Activated CD4-positive, CD25-positive, alpha-beta regulatory T cell treated with anti-CD3 and anti-CD28 coated beads, Interleukin-2, amount 50 U/mL, for 16 hours (primary cell): ENCODE measurements around the gene PSD2.
A peak's percentile ranks its signal among the peaks of the same experiment; 100 is the strongest.

Source experiments
- DNase-seq: peaks from one replicate; pipeline ENCODE4 v3.0.0-alpha.2; 2020; ENCODE audit warnings: low read depth, low spot score

PSD2 gene

DNA sequence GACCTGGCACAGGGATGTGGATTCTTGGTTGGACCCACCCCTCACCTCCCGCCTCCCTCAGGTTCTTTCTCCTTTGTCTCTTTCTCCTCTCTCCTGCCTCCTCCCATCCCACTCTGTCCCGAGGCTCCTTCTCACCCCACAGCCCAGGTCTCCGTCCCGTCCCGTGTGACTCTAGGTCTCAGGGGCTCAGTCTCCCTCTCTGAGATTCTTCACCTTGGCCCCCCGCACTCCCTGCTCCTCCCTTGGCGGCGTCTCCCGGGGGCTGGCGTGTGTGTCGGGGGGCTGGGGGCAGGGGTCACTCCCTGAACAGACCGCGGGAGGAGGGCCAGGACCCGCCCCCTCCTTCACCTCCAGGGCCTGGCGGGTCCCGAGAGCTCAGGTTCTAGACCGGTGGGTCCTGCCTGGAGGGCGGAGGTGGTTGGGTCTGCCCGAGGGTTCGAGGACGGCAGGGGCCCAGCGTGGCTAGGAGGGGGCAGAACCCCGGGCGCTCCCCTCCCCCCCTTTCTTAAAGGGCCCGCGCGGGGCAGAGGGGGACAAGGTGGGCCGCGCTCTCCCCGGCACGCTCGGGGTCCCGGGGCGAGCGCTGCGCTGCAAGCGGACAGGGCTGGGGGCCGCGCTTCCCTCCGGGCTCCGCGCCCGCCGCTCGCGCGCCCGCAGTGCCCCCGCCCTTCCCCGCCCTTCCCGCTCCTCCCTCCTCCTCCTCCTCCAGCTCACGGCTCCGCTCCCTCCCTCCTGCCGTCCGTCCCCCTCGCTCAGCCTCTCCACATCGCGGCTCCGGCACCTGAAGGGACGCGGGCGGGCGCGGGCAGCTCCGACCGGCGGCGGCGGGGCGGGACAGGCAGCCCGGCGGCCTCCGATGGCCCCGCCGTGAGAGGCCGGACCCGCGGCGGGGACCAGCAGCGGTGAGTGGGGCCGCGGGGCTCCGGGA lies at the start of gene PSD2:
TSS of gene PSD2 (plus strand) at position 735 of the 928 bp plus-strand sequence. CDS start 13,633 bp downstream, outside the sequence.
- no peak for DNase-seq

DNA sequence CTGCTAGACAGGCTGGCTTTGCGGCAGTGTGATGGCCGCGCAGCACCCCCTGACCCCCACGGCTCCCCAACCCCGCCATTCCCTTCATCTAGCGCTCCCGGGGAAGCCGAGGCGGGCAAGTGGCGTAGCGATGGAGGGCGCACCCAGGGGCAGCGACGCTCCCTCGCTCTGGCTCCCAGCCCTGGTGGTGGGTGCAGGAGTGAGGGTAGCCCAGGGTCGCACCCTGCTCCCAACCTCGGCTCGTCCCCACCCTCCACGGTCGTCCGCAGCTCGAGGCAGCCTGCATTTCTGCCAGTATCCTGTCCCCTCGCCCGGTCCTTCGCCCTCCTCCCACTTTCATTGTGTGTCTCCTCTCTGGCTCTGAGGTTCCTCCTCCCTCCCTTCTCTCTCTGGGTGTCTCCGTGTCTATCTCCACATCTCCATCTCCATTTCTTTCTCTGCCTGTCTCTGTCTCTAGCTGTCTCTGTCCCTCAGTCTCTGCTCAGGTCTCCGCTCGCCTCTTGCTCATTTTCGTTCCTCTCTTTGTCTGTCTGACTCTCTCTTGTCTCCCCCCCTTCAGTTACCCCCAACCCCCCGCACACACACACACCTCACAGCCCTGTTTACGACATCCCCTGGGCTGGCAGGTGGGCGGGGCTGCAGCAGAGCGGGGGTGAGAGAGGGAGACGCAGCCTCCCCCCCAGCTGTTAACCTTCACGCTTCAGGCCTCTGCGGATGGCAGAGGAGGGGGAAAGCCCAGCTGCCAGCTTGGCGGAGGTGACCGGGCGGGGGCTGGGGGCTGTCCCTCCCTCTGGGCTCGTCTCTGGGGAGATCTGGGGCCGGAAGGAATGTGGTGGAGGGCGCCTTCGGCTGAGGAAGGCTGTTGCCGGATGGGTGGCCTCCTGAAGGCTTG lies 48.7 kb upstream of the PSD2 start:
- DNase-seq, result peak; percentile 31

DNA sequence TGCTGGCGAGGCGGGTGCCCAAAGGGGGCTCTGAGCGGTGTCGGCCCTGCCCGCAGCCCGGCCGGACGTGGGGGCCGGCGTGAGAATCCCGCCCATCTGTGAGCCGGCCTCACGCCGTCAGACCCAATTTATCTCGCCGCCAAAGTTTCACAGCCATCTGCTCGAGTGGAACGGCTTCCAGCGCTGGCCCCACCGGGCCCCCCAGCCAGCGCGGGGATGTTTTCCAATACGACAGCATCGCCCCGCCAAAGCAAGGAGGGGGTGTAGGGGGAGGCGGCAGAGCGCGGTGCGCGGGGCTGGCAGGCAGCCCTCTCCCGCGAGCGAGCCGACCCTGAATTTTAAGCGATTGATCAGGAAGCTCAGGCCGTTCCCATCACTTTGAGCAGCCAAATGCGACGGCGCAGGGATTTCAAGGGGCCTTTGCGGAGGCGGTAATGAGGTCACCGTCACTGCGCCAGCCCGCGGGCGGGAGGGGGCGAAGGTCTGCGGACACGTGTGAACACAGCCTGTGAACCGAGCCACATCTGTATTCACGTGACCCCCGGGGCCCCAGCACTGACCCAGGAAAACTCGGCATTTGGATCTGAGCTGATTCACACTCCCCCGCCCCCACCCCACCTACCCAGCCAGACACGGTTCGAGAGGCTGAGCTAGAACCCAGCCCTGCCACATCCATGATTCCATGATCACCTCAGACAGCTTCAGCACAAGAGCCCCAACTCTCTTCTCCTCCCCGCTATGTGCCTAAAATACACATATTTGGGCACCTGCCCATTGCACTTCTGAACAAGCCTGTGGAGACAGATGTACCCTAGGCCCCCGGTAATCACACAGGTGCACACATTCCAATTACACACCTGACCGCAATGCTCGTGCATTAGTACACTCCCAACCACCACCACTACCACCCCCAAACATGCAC lies 47.8 kb upstream of the PSD2 start:
- DNase-seq, result peak; percentile 5

DNA sequence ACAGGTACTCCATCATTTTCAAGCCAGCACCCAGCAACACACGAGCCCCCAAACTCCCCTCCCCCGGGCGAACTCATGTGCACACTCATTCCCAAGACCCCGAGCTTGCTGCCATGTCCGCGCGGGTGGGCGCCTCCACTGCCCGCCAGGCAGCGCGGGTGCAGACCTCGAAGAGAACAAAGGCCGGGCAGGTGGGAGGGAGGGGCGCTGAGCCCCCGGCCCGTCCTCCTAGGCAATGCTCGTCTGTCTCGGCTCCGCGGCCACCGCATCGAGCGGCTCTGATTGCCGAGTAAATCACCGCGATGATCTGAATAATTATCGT lies 47.1 kb upstream of the PSD2 start:
- no peak for DNase-seq

DNA sequence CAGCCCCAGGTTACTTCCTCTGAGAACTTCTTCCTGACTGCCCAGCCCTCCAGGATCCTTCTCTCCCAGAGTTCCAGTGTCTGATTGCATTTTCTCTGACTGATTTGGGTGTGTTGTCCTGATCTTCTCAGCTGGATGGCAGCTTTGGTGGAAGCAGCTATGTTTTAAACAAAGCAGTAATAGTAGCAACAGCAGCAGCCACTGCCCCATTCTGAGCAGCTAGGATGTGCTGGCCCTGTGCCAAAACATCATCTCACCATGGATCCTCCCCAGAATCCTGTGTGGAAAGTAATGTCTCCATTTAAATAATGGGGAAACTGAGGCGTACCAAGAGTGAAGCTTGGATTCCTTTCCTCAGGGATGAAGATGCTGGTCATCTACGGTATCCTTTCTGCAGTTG lies 46.4 kb upstream of the PSD2 start:
- DNase-seq, result no peak

DNA sequence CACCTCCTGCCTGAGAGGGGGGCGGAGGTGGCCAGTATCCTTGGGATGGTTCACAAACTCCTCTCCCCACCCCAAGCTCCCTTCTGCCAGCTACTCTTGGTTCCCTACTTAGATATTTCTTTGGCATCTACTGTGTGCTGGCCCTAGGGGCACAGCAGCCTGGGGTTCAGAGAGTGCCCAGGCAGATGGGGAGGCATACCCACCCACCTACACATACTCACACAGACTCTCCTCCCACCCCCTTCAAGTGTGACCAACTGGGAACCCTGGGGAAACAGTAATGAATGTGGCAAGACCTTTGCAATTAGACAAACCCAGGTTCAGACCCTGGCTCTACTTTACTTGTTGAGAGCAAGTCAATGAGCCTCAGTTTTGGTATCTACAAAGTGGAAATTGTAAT lies 44.4 kb upstream of the PSD2 start:
- DNase-seq, result no peak

DNA sequence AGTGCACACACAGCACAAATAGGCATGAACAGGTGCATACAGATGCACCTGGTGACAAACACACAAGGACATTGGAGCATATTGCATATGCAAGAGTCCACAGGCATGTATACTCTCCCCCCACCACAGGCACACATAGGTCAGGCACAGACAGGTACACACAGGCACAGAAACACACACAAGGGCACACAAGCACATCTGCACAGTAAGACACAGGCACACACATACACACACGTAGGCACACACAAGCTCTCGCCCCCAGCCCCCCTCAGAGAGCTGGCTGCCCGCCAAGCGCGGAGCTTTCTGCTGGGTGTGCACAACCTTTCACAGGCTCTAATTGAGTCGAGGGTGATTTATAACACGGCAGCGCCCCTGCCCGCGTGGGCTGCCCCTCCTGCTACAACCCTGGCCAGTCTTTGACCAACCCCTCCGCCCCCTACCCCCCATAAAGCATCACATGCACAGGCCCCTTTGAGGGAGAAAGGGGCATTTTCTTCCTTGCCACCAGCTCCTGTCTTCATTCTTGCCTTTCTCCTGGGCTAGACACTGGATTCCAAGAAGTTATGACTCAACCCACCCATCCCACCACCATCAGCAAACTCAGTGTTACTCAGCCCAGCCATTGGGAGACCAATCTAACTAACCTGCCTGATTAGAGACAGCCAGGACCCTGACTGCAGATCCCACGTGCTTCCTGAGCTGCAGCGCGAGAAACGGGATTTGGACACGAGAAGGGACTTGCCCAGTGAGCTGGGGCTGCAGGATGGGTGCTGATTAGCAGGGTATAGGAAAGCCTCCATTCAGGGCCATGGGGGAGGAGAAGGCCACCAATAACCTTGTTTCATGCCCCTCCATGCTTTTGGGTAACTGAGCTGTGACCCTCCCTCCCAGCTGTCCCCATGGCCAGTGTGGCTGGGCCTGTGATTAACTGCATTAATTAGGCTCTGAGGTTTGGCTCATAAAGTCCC lies 42.8 kb upstream of the PSD2 start:
- no peak for DNase-seq

DNA sequence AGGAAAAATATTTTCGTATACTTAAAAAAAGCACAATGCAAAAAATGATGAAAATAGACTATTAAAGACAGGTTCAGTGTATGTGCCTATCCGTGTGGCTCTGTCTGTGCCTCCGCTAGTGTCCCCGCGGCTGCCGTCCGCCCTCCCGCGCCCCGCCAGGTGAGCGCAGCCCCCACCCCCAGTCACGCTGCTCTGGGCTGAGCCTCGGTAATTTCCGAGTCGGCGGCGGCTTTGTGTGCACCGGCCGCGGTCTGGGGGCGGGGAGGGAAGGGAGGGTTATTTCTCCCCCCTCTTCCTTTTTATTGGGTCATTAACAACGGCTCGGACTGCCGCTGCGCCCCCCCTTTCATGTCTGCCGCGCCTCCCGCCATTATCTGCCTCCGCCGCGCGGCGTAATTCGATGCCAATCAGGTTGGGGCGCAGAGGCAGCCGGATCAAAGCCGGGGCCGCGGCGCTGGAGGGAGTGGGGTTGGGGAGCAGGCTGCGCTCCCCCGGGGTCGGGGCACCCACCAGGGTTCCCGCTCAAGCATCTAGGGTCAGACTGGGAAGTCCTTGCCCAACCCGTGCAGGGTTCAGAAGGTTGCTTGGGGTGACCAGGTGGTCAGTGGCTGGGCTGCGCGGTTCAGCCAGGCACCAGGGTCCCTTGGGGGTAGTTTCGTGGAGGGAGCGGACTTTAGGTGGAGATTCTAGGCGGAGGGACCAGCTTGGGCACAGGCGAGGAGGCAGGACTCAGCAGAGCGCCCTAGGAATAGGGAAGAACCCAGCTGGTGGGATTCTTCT lies 39.5 kb upstream of the PSD2 start:
- no peak for DNase-seq

DNA sequence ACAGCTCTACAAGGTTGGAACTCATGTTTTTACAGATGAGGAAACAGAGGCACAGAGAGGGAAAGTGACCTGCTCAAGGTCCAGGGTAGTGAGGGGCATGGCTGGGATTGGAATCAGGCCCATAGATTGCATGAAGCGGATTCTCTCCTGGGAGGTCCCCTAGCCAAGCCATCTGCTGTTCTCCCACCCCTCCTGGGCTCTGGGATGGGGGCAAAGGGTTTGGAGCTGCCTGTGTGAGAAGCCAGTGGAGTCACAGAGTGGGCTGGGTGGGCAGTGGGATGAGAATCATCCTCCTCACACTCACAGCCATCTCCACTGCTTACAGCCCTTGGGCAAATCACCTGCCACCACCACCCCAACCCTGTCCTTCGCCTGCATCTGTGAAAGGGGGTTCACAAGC lies 38.6 kb upstream of the PSD2 start:
- no peak for DNase-seq

DNA sequence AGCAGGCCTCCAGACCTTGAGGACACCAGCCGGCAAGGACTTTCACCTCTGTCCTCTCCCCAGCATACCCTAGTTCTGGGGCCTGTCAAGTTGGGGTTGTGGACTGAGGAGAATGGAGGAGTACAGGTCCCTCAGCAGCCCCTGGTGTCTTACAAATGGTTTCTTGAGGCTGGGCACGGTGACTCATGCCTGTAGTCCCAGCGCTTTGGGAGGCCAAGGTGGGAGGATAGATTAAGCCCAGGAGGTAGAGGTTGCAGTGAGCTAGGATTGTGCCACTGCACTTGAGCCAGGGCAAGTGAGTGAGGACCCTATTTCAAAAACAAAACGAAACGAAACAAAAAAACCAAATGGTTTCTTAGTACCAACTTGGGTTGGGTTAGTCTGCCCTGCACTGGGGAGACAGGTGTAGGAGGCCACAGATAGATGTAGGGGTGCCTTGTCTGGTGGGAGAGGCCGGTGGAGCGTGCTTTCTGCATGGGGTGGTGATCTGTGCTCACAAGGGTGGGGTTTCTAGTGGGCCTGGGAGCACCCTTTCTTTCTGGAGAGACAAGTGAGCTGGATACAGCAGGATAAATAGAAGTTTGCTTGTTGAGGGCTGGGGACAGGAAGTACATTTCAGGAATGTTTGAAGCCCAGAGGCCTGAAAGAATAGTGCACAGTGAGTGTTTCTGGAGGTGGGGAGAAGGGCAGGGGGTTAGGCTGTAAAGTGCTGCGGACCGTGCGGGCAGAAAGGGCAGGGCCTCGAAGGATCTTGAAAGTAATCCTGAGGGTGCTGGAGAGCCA lies 37.7 kb upstream of the PSD2 start:
- no peak for DNase-seq

DNA sequence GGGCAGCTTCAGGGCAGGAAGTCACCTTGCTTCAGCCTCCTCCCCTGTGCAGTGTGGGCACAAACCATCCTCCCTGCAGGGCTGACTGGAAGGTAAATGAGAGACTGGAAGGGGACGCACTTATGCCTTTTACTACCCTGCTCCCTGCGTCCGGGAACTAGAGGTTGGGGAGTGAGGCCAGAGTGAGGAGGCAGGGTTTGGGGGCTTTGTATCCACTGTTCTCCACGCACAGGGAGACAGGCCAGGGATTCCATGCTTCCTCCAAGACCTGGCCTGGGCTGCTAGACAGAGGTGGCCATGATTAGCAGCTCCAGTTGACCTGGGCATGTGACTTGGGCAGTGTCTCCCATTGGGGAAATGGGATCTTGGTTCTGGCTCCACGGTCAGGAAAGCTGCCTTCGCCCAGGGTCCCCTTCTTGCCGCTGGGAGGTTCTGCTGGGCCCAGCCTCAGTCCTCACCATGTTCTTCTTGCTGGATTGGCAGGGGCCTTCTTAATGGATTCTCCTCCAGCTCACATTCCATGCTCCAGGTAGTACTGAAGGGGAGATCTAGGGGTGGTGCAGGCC lies 37.0 kb upstream of the PSD2 start:
- no peak for DNase-seq

DNA sequence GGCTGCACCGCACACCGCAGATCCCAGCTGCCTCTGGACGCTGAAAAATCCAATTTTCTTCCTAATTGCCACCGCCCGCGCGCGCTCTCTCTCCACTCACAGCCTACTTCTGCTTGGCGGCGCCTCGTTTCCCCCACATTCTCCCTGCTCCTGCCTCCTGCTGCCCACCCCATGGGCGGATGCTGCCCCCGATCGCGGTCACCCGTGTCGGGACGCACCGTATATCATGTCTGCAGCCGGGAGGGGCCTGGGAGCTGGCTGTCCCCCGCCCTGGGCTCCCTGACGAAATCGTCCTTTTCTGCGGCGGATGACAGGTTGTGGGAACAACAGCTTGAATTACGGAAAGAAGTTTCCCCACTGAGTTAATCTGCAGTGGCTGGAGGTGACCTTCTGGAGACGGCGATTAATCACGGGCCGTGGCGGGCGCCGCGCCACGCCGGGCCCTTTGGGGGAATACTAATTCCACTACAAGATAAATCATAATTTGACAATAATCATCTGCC lies 36.3 kb upstream of the PSD2 start:
- no peak for DNase-seq

DNA sequence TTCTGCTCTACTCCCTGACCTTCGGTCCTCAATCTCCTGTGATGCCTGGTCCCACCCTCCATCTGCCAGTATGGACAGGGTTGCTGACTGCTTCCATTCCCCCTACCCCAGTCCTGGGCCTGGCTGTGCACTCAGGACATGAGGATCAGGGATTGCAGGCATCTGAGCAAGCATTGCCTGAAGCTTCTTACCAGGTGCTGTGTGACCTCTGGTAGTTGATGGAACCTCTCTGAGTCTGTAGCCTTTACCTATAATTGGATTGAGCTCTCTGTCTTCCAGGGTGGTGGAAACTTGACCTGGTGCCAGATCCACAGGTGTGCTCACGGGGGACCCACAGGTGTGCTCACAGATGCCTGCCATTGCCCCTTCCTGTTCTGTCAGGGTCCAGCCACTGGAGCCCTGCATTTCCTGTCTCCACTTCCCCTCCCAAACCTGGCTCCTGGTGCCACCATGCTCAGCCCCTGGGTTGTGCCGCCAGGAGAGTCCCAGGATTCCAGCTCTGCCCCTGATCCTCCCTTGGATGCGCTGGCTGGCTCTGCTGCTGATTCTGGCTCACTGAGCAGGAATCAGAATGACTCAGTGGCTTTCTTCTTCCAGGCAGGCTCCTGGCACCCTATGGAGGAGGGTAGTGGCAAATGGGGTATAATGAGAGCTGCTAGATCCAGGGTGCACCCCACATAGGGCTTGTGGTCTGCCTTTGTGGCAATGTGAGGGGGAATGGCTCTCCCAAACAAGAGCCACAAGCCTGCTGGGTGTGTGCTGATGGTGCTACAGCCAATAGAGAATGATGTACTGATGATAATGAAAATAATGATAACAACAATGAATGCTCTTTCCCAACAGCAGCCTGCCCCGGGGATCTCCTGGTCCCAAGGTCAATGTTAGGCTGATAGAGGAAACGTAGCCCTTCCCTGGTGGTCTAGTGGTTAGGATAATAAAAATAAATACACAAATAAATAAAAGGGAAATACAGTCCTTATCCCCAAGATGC lies 35.2 kb upstream of the PSD2 start:
- DNase-seq, result no peak

DNA sequence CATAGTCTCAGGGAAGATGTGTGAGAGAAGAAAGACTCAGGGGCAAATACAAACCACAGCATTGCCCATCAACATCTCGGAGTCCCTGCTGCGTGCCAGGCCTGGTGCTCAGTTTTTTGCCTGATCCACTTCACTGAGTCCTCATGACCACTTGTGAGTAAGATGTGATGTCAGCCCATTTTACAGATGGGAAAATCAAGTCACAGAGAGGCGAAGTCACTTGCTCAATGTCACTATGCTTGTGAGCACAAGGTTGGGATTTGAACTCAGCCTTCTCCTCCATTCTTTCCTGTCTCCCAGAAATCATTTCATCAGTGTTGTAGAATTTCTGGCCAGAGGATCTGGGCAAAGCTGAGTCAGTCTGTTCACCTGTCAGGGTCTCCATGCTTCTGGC lies 34.6 kb upstream of the PSD2 start:
- no peak for DNase-seq

DNA sequence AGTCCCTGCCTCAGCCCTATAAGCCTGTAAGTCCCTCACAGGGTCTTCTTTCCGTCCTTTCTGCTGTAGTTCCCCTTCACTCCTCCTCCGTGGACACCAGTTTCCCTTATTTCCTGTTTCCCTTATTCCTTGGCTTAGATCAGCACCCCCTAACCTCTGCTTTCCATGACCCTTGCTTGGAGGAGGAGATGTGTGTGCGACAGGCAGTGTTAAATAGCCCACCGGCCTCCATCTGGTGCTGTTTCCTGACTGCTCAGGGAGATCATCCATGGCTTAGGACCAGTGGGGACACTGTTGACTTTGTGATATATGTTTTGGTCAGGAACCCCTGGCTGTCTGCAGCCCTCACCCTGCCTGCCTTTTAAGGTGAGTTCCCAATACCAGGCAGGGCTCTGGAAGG lies 34.1 kb upstream of the PSD2 start:
- no peak for DNase-seq

DNA sequence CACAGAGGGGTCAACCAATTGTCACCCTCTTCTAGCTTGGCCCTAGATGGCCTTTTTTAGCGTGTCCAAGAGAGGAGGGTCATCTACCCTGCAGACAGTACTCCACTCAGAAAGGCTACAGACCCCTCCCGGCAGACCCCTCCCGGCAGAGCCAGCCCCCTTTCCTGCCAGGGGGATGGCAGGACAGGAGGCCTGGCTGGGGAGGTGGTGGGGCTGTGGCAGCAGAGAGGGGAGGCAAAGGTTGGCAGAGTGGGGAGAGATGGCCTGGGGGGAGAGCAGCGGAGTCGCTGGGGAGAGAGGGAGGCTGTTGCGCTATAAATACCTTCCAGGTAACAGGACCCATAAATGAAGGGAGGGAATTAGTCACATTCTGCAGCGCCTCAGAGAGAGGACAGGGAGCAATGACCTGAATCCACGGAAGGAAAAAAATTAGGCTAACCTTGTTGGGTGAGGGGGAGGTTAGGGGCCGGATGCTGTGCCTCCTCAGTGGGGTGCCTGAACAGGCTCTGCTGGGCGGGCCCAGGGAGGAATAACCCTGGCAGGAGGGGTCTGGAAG lies 32.9 kb upstream of the PSD2 start:
- DNase-seq, result no peak
